T-helper 9 cell (primary cell): ENCODE data around the gene MS4A12.
"Not testable (repeated sequence)": the region's sequence is repeated elsewhere in the genome, so short reads cannot be mapped to it uniquely, and the experiment has no call there.

Experiments
- DNase-seq: peaks from one replicate; pipeline ENCODE4 v3.0.0-alpha.2; 2020
- total RNA-seq, 2 donors: gene quantifications; one replicate each; lab custom pipeline; 2026; lab: John Stamatoyannopoulos, UW

The MS4A12 gene
- total RNA-seq, result 0 reads per million in 2 donors

- DNase-seq, result no peak
Measured at GRCh38 chr11:60492488-60493009, at the start of gene MS4A12. Gene MS4A12, plus strand, starts transcription at chr11:60492778. Its CDS starts 4,541 bp downstream, at chr11:60497319.

- no peak for DNase-seq
Measured at GRCh38 chr11:60447070-60447469, 45.5 kb upstream of the MS4A12 start.

- DNase-seq, result no peak
Measured at GRCh38 chr11:60447846-60448245, 44.7 kb upstream of the MS4A12 start.

GRCh38 chr11:60451185-60451584, 41.4 kb upstream of the MS4A12 start:
- not testable (repeated sequence) for DNase-seq

GRCh38 chr11:60454212-60454611, 38.4 kb upstream of the MS4A12 start:
- no peak for DNase-seq

- no peak for DNase-seq
Measured at GRCh38 chr11:60455531-60456042, 37.0 kb upstream of the MS4A12 start, which contains the start of gene MS4A1. Gene MS4A1, plus strand, starts transcription at chr11:60455847. Its CDS starts 6,528 bp downstream, at chr11:60462375.

GRCh38 chr11:60457576-60457975, 35.0 kb upstream of the MS4A12 start:
- no peak for DNase-seq

GRCh38 chr11:60459345-60459744, 33.2 kb upstream of the MS4A12 start:
- no peak for DNase-seq

GRCh38 chr11:60468829-60469228, 23.7 kb upstream of the MS4A12 start:
- DNase-seq, result no peak

- no peak for DNase-seq
Measured at GRCh38 chr11:60469723-60470122, 22.9 kb upstream of the MS4A12 start.

GRCh38 chr11:60477035-60477445, 15.5 kb upstream of the MS4A12 start:
- no peak for DNase-seq

- DNase-seq, result no peak
Measured at GRCh38 chr11:60482361-60482760, 10.2 kb upstream of the MS4A12 start.

GRCh38 chr11:60485987-60486386, 6.6 kb upstream of the MS4A12 start:
- no peak for DNase-seq

GRCh38 chr11:60493454-60493853, 876 bp downstream of the MS4A12 start:
- no peak for DNase-seq

- no peak for DNase-seq
Measured at GRCh38 chr11:60498399-60498798, 5.8 kb downstream of the MS4A12 start.

GRCh38 chr11:60498853-60499252, 6.3 kb downstream of the MS4A12 start:
- no peak for DNase-seq

- DNase-seq, result no peak
Measured at GRCh38 chr11:60500276-60500910, 7.8 kb downstream of the MS4A12 start.

- DNase-seq, result no peak
Measured at GRCh38 chr11:60502221-60502775, 9.7 kb downstream of the MS4A12 start.

- DNase-seq, result no peak
Measured at GRCh38 chr11:60504219-60504905, 11.8 kb downstream of the MS4A12 start.

GRCh38 chr11:60509609-60510008, 17.0 kb downstream of the MS4A12 start:
- not testable (repeated sequence) for DNase-seq

- DNase-seq, result not testable (repeated sequence)
Measured at GRCh38 chr11:60510209-60510608, 17.6 kb downstream of the MS4A12 start.

GRCh38 chr11:60511393-60511792, 18.8 kb downstream of the MS4A12 start:
- DNase-seq, result no peak

GRCh38 chr11:60512651-60513225, 20.2 kb downstream of the MS4A12 start:
- no peak for DNase-seq
